Measurements from ENCODE around the gene PDCD1LG2.

Gene PDCD1LG2

GRCh38 chr9:5553211-5553610 is 42.9 kb downstream of the PDCD1LG2 start:
- TF ChIP-seq CTCF (conservative IDR thresholded peaks at IDR 0.05; ENCODE audit: low read length): no peak
- DNase-seq (ENCODE audit: low read depth): peak; percentile 69
- H3K4me3 ChIP-seq (ENCODE audit: low read length): no peak overlapping the region

GRCh38 chr9:5554254-5554653 is 43.9 kb downstream of the PDCD1LG2 start:
- H3K4me3 ChIP-seq (ENCODE audit: low read length): no peak overlapping the region
- no peak for DNase-seq (ENCODE audit: low read depth)
- no peak for TF ChIP-seq CTCF (conservative IDR thresholded peaks at IDR 0.05; ENCODE audit: low read length)

GRCh38 chr9:5556101-5556705 is 45.9 kb downstream of the PDCD1LG2 start:
- no peak overlapping the region for H3K4me3 ChIP-seq (ENCODE audit: low read length)
- no peak for TF ChIP-seq CTCF (conservative IDR thresholded peaks at IDR 0.05; ENCODE audit: low read length)
- no peak for DNase-seq (ENCODE audit: low read depth)

- TF ChIP-seq CTCF (conservative IDR thresholded peaks at IDR 0.05; ENCODE audit: low read length): no peak
- DNase-seq (ENCODE audit: low read depth): peak; percentile 64
- H3K4me3 ChIP-seq (ENCODE audit: low read length): no peak overlapping the region
These were observed 47.6 kb downstream of the PDCD1LG2 start for GRCh38 chr9:5557606-5558587.

- DNase-seq (ENCODE audit: low read depth): no peak
- no peak overlapping the region for H3K4me3 ChIP-seq (ENCODE audit: low read length)
- TF ChIP-seq CTCF (conservative IDR thresholded peaks at IDR 0.05; ENCODE audit: low read length): no peak
These were observed 49.3 kb downstream of the PDCD1LG2 start for GRCh38 chr9:5559659-5560058.

- no peak for TF ChIP-seq CTCF (conservative IDR thresholded peaks at IDR 0.05; ENCODE audit: low read length)
- no peak for DNase-seq (ENCODE audit: low read depth)
- no peak overlapping the region for H3K4me3 ChIP-seq (ENCODE audit: low read length)
These were observed 50.2 kb downstream of the PDCD1LG2 start for GRCh38 chr9:5560443-5561100.
